Gastroesophageal sphincter (tissue), 4 donors: ENCODE results near the gene CCR1. TPM values are rescaled to one million over a fixed set of nuclear protein-coding genes. Genes with fewer than 3 reads are reported as not detected.

ENCODE experiments used
- ATAC-seq: fragments of 150-250 bp; one replicate; pipeline ENCODE4 v1.9.1; 2016; ENCODE audit warnings: mild to moderate bottlenecking, moderate library complexity
- H3K27ac ChIP-seq, 4 donors: fragments of 200-600 bp; sonication (generic) in 3 of 4; 1 replicate in 3 of 4; 2 replicates in 1 of 4; pipeline ENCODE4 v1.5.1; 2016 to 2019
- H3K27me3 ChIP-seq: fragments of 200-600 bp; sonication (generic); one replicate; pipeline ENCODE4 v1.5.1; 2019
- H3K36me3 ChIP-seq, 2 donors: fragments of 200-600 bp; sonication (generic); one replicate each; pipeline ENCODE4 v1.5.1; 2019; ENCODE audit warnings: control low read depth in 1 of 2
- H3K4me1 ChIP-seq, 3 donors: fragments of 200-600 bp; sonication (generic); 1 replicate in 2 of 3; 2 replicates in 1 of 3; pipeline ENCODE4 v1.5.1; 2016 to 2019; ENCODE audit warnings: control low read depth in 2 of 3
- H3K4me3 ChIP-seq, 2 donors: fragments of 200-600 bp; sonication (generic); one replicate each; pipeline ENCODE4 v1.5.1; 2019; ENCODE audit warnings: mild to moderate bottlenecking in 1 of 2, moderate library complexity in 1 of 2
- H3K9me3 ChIP-seq, 3 donors: fragments of 200-600 bp; sonication (generic); one replicate each; pipeline ENCODE4 v1.5.1; 2017 to 2019; ENCODE audit warnings: control low read depth in 2 of 3
- EP300 ChIP-seq: sonication (generic); formaldehyde crosslinking; IDR thresholded peaks from one replicate; pipeline ENCODE4 v1.6.1; 2017; ENCODE audit warnings: antibody characterized with exemption, mild to moderate bottlenecking
- POLR2A ChIP-seq, 2 donors: fragments of 450-650 bp; IDR thresholded peaks; one replicate each; pipeline ENCODE4 v1.6.1; 2017; ENCODE audit warnings: antibody characterized with exemption in 2 of 2, mild to moderate bottlenecking in 2 of 2, moderate library complexity in 1 of 2
- POLR2AphosphoS5 ChIP-seq: sonication (generic); formaldehyde crosslinking; IDR thresholded peaks from one replicate; pipeline ENCODE4 v1.6.1; 2017; ENCODE audit warnings: antibody characterized with exemption
- WGBS, 2 donors: methylation state at CpG; one replicate each; pipeline ENCODE4 v1.1.5; 2018; ENCODE audit warnings: low coverage in 1 of 2; 5-methylcytosine and 5-hydroxymethylcytosine counted together
- total RNA-seq, 4 donors: library from RNA; depleted of rRNA; stranded (reverse); fragments of >200 nt; gene quantifications; one replicate each; pipeline ENCODE4 v1.1.0, GENCODE V29; 2016
- TF ChIP-seq, protein P1 (sequence below), 4 experiments: fragments of 200-600 bp in 2 of 4; fragments of 450-650 bp in 2 of 4; sonication (generic) in 1 of 4; IDR thresholded peaks; one replicate each; pipeline ENCODE4 v1.5.1; 2017 to 2019; ENCODE audit warnings: antibody characterized with exemption in 4 of 4, mild to moderate bottlenecking in 2 of 4, moderate library complexity in 2 of 4

CCR1 gene
- total RNA-seq, 4 donors from 2014 or later = 1.9 to 32.3 (median 8.7) TPM

DNA sequence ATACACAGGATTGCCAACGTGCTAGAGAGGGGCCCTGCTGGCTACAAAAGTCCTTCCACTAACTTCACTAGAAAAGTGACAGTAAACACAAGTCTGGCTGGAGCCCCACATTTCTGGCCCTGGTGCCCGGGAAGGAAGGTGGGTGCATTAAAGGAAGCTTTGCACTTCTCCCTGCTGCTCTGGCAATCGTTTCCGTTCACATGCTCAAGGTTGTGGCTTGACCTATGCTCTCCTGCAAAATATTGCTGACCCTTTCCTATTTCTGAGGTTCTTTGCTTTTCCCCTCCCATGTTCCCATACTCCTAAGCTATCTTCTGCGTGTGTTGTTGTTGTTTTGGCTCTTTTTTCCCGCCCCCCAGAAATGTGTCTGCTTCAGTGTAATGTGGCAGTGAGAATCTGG lies 25.1 kb upstream of the CCR1 start:
- 55 to 64% methylated on average over 5 of the region's 6 CpGs for WGBS, 2 donors
- Histone ChIP-seq H3K9me3 (no peaks in the 10 kb centered on the region), H3K4me1 (no peaks in the 10 kb centered on the region), H3K27ac (no peak overlapping the region), H3K27me3 (no peaks in the 10 kb centered on the region), H3K4me3 (no peak overlapping the region), H3K36me3 (no peaks in the 10 kb centered on the region)
- ATAC-seq = no peak
- no peak for TF ChIP-seq POLR2A (IDR thresholded peaks at IDR 0.05)
- no peak for TF ChIP-seq EP300
- TF ChIP-seq POLR2AphosphoS5 = no peak
- TF ChIP-seq, protein P1, sequence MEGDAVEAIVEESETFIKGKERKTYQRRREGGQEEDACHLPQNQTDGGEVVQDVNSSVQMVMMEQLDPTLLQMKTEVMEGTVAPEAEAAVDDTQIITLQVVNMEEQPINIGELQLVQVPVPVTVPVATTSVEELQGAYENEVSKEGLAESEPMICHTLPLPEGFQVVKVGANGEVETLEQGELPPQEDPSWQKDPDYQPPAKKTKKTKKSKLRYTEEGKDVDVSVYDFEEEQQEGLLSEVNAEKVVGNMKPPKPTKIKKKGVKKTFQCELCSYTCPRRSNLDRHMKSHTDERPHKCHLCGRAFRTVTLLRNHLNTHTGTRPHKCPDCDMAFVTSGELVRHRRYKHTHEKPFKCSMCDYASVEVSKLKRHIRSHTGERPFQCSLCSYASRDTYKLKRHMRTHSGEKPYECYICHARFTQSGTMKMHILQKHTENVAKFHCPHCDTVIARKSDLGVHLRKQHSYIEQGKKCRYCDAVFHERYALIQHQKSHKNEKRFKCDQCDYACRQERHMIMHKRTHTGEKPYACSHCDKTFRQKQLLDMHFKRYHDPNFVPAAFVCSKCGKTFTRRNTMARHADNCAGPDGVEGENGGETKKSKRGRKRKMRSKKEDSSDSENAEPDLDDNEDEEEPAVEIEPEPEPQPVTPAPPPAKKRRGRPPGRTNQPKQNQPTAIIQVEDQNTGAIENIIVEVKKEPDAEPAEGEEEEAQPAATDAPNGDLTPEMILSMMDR (IDR thresholded peaks at IDR 0.05) = no peak

DNA sequence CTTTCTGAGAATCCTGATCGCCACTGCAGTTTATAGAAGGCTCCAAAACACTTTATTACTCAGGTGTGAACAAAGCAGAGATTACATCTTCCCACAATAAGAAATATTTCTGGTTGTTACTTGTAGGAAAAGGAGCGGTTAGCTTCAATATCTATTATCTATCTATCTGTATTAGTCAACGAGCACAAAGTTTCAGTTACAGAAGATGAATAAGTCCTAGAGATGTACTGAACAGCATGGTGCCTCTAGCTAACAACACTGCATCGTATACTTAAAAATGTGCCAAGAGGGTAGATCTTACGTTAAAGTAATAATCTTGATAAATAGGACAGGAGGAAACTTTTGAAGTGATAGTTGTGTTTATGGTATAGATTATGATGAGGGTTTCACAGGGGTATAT lies 23.2 kb upstream of the CCR1 start:
- no peak for TF ChIP-seq POLR2AphosphoS5
- no peak for TF ChIP-seq EP300
- no peak for TF ChIP-seq POLR2A (IDR thresholded peaks at IDR 0.05)
- TF ChIP-seq, protein P1 (IDR thresholded peaks at IDR 0.05) = no peak
- no peaks in the 10 kb centered on the region for H3K27me3 ChIP-seq
- H3K4me1 ChIP-seq = no peaks in the 10 kb centered on the region
- H3K27ac ChIP-seq = no peak overlapping the region
- H3K36me3 ChIP-seq = no peaks in the 10 kb centered on the region
- H3K9me3 ChIP-seq = peaks cover 0 to 7% (median 0%) of the 10 kb centered on the region in 3 donors
- no peak overlapping the region for H3K4me3 ChIP-seq
- ATAC-seq = no peak
- WGBS, 2 donors = 82% methylated on average over 5 of the region's 5 CpGs

DNA sequence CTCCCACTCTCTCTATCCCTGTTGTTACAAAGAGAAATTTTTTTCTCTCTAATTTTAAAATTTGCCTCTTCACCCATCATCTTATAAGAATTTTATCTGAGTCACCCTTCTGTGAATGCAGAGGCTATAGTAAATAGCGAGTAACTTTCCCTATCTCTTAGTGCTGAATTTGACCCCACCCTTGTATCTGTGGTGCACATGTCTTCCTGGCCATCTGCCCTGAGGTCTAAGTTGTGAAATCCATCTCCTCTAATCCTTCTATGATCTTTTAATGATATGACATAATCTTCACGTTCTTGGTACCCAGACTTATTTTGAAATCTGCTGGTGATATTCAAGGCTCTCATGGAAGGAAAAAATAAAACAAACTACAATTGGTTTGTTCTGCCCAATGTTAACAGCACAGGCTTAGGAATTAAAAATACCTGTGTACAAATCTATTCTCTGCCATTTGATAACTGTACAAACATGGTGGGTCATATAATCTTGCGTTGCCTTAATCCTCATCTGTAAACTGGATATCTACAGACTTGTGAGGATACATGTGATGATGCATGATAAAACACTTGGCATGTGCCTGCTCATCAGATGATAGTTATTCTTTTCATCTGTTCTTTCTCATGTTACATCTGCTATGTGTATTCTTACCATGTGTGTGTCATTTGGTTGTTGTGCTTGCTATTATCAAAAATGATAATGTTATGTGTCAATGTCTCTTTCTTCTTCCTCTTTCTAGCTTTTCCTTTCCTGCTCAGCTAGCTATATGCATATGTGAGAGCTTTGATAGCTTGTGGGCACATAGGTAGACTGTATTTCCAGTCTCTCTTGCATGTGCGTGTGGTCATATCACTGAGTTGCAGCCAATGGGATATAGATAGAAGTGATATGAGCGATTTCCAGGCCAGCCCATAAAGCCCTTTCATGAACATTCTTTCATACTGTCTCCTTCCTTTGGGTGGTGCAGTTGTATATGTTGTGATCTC lies 20.4 kb upstream of the CCR1 start:
- Histone ChIP-seq H3K36me3 (no peaks in the 10 kb centered on the region), H3K9me3 (peaks cover 0 to 12% (median 0%) of the 10 kb centered on the region in 3 donors), H3K4me3 (no peak overlapping the region), H3K27ac (no peak overlapping the region), H3K27me3 (no peaks in the 10 kb centered on the region), H3K4me1 (no peaks in the 10 kb centered on the region)
- no peak for TF ChIP-seq POLR2A (IDR thresholded peaks at IDR 0.05)
- TF ChIP-seq POLR2AphosphoS5 = peak; percentile 29
- TF ChIP-seq EP300 = no peak
- TF ChIP-seq, protein P1 (IDR thresholded peaks at IDR 0.05) = no peak
- ATAC-seq = peak; percentile 86
- WGBS, 2 donors = 52 to 70% methylated on average over 4 to 5 of the region's 5 CpGs

DNA sequence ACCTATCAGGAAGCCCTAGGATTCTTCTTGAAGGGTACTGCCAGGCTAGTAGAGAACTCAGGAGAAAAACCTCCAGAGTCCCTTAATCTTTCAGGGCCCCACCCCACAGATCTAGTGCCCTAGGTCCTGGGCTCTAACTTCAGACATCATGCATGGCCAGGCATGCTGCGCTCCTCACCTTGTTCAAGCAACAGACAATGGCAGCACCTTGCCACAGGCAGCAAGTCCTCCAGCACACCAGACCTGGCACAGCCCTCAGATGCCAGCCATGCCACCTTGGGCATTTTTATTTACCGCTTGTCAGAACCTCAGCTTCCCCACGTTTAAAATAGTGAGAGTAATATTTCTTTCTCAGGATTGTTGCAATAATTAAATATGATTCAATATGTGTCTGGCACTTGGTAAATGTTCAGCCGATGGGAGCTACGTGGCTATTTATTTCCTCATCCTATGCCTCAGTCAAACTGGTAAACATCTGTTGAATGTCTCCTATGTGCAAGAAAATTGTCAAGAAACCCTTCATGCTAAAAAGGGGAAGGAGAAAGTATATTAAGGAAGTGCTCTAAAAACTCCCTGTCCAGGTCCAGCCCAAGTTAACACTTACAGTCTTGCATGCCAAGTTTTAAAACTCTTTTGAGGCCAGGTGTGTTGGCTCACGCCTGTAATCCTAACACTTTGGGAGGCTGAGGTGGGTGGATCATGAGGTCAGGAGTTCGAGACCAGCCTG lies 14.5 kb upstream of the CCR1 start:
- no peak overlapping the region for H3K4me3 ChIP-seq
- peak; percentile 31 for ATAC-seq
- peaks cover 4% of the 10 kb centered on the region for H3K27me3 ChIP-seq
- H3K9me3 ChIP-seq = peaks cover 0 to 12% (median 0%) of the 10 kb centered on the region in 3 donors
- peak overlapping the region in 1 of 4 donors; percentile 17 for H3K27ac ChIP-seq
- H3K36me3 ChIP-seq = no peaks in the 10 kb centered on the region
- no peaks in the 10 kb centered on the region for H3K4me1 ChIP-seq
- TF ChIP-seq POLR2A (IDR thresholded peaks at IDR 0.05) (no peak), EP300 (no peak), POLR2AphosphoS5 (no peak)
- TF ChIP-seq, protein P1 (IDR thresholded peaks at IDR 0.05) = no peak
- 16 to 42% methylated on average over 4 to 7 of the region's 7 CpGs for WGBS, 2 donors
